Measurements from ENCODE around the gene STK32B. TPM values are rescaled to one million over a fixed set of nuclear protein-coding genes. Genes with fewer than 3 reads are reported as not detected.
A peak's percentile ranks its signal among the peaks of the same experiment; 100 is the strongest.

Gene STK32B
- total RNA-seq, 4 donors from 2014 or later, result 0.46 to 0.68 (median 0.49) TPM; not detected in 1

GRCh38 chr4:5041699-5042098 is 9.6 kb upstream of the STK32B start:
- H3K27me3 ChIP-seq, result no peaks in the 10 kb centered on the region
- no peaks in the 10 kb centered on the region for H3K4me1 ChIP-seq
- intact Hi-C loops (cut with DNase I; ENCODE audit: low total_unique reads) (no loop called here), in situ Hi-C loops (cut with MboI; ENCODE audit: low sequenced_read_pairs in 4 of 4) (loop anchor here in 1 of 4 donors (25.0 kb wide), 1 partner anchor 771 kb away; no protein-coding TSS in a partner anchor)
- no peaks in the 10 kb centered on the region for H3K9me3 ChIP-seq
- no peak for DNase-seq
- H3K4me3 ChIP-seq, result no peak overlapping the region
- no peak for ATAC-seq
- H3K27ac ChIP-seq, result no peak overlapping the region
- H3K36me3 ChIP-seq, result no peaks in the 10 kb centered on the region
- TF ChIP-seq CTCF (IDR thresholded peaks at IDR 0.05 in 4 of 5, conservative IDR thresholded peaks at IDR 0.05 in 1 of 5), result no peak

- H3K27me3 ChIP-seq, result no peaks in the 10 kb centered on the region
- in situ Hi-C loops (cut with MboI; ENCODE audit: low sequenced_read_pairs in 4 of 4) (loop anchor here in 1 of 4 donors (25.0 kb wide), 1 partner anchor 769 kb away; no protein-coding TSS in a partner anchor), intact Hi-C loops (cut with DNase I; ENCODE audit: low total_unique reads) (no loop called here)
- no peaks in the 10 kb centered on the region for H3K4me1 ChIP-seq
- TF ChIP-seq POLR2A (IDR thresholded peaks at IDR 0.05), result no peak
- H3K36me3 ChIP-seq, result no peaks in the 10 kb centered on the region
- H3K27ac ChIP-seq, result no peak overlapping the region
- ATAC-seq (no peak), DNase-seq (no peak)
- H3K9me3 ChIP-seq, result no peaks in the 10 kb centered on the region
- H3K4me3 ChIP-seq, result no peak overlapping the region
Observed at GRCh38 chr4:5043579-5043978, 7.7 kb upstream of the STK32B start.

- Histone ChIP-seq H3K36me3 (no peaks in the 10 kb centered on the region), H3K4me1 (no peaks in the 10 kb centered on the region), H3K27ac (no peak overlapping the region), H3K27me3 (no peaks in the 10 kb centered on the region), H3K4me3 (no peak overlapping the region), H3K9me3 (no peaks in the 10 kb centered on the region)
- DNase-seq (no peak), ATAC-seq (no peak)
- intact Hi-C loops (cut with DNase I; ENCODE audit: low total_unique reads), result no loop called here
- in situ Hi-C loops (cut with MboI; ENCODE audit: low sequenced_read_pairs in 4 of 4), result loop anchor here in 1 of 4 donors (25.0 kb wide), 1 partner anchor 768 kb away; no protein-coding TSS in a partner anchor
- TF ChIP-seq CTCF (IDR thresholded peaks at IDR 0.05 in 4 of 5, conservative IDR thresholded peaks at IDR 0.05 in 1 of 5) (no peak), POLR2A (IDR thresholded peaks at IDR 0.05) (no peak)
Observed at GRCh38 chr4:5044341-5044740, 6.9 kb upstream of the STK32B start.

- no peak overlapping the region for H3K4me3 ChIP-seq
- ATAC-seq, result no peak
- H3K4me1 ChIP-seq, result no peaks in the 10 kb centered on the region
- intact Hi-C loops (cut with DNase I; ENCODE audit: low total_unique reads), result no loop called here
- TF ChIP-seq CTCF (IDR thresholded peaks at IDR 0.05 in 4 of 5, conservative IDR thresholded peaks at IDR 0.05 in 1 of 5), result no peak
- no peak for TF ChIP-seq POLR2A (IDR thresholded peaks at IDR 0.05)
- no peaks in the 10 kb centered on the region for H3K27me3 ChIP-seq
- no peaks in the 10 kb centered on the region for H3K9me3 ChIP-seq
- in situ Hi-C loops (cut with MboI; ENCODE audit: low sequenced_read_pairs in 4 of 4), result loop anchor here in 1 of 4 donors (25.0 kb wide), 1 partner anchor 767 kb away; no protein-coding TSS in a partner anchor
- no peak overlapping the region for H3K27ac ChIP-seq
- peak in 1 of 2 donors; percentile 29 for DNase-seq
- no peaks in the 10 kb centered on the region for H3K36me3 ChIP-seq
Observed at GRCh38 chr4:5045097-5045496, 6.2 kb upstream of the STK32B start.

GRCh38 chr4:5048721-5049120 is 2.6 kb upstream of the STK32B start:
- intact Hi-C loops (cut with DNase I; ENCODE audit: low total_unique reads) (no loop called here), in situ Hi-C loops (cut with MboI; ENCODE audit: low sequenced_read_pairs in 4 of 4) (loop anchor here in 1 of 4 donors (25.0 kb wide), 1 partner anchor 764 kb away; no protein-coding TSS in a partner anchor)
- ATAC-seq, result no peak
- no peaks in the 10 kb centered on the region for H3K9me3 ChIP-seq
- DNase-seq, result no peak
- peaks cover 0 to 26% (median 24%) of the 10 kb centered on the region in 3 donors for H3K27me3 ChIP-seq
- H3K4me3 ChIP-seq, result no peak overlapping the region
- no peaks in the 10 kb centered on the region for H3K36me3 ChIP-seq
- TF ChIP-seq CTCF (IDR thresholded peaks at IDR 0.05 in 4 of 5, conservative IDR thresholded peaks at IDR 0.05 in 1 of 5) (no peak), POLR2A (IDR thresholded peaks at IDR 0.05) (no peak)
- no peak overlapping the region for H3K27ac ChIP-seq
- no peaks in the 10 kb centered on the region for H3K4me1 ChIP-seq

Measured in gastrocnemius medialis (tissue), 4 donors.